K562 (cell line): ENCODE measurements around the gene TMEFF1. TPM values are rescaled to one million over a fixed set of nuclear protein-coding genes. Genes with fewer than 3 reads are reported as not detected.

Source experiments
- ATAC-seq: fragments of 200-7000 bp; cut with Tn5 transposase; 3 replicates; pipeline ENCODE4 v1.9.1; 2020; ENCODE audit warnings: moderate library complexity
- BruUV-seq: library from RNA; stranded (reverse); fragments of 400-500 nt; replicated peaks from 2 replicates; lab custom pipeline; 2021; lab: Mats Ljungman, UMichigan
- CTCF ChIA-PET: fragments of 300-600 bp; formaldehyde crosslinking; extraction: SDS; loops from one replicate; lab custom pipeline; 2021; ENCODE audit warnings: low intra/inter-chr PET ratio; lab: Yijun Ruan, JAX
- POLR2A ChIA-PET: fragments of 300-600, 350-650 bp; sonication (Branson Sonifier 250); formaldehyde crosslinking; extraction: SDS; loops from one replicate; lab custom pipeline; 2021; ENCODE audit warnings: antibody characterized with exemption, inconsistent platforms; lab: Yijun Ruan, JAX
- DNase-seq, 4 experiments: peaks; one replicate each; pipeline versions ENCODE4 v3.0.0 to v3.0.0-alpha.2; 2011 to 2018; ENCODE audit warnings: low spot score in 3 of 4, mixed read lengths in 3 of 4; ENCODE audit errors: extremely low read depth in 1 of 4
- FAIRE-seq: peaks from 2 replicates; lab custom pipeline; 2011; peaks lifted over from hg19 to GRCh38; lab: Jason Lieb, UNC
- H2AFZ ChIP-seq: 2 replicates; pipeline ENCODE4 v1.6.0; 2011; ENCODE audit warnings: low read depth, low read length, control low read depth, inconsistent platforms
- H3K27ac ChIP-seq: fragments of 200-600 bp; 3 replicates; pipeline ENCODE4 v1.8.0; 2011; ENCODE audit warnings: low read depth, mild to moderate bottlenecking, control low read depth, inconsistent platforms, low read length, moderate library complexity, mixed read lengths; ENCODE audit errors: extremely low read depth
- H3K27me3 ChIP-seq, 2 experiments: fragments of 300-600 bp in 1 of 2; 2 replicates in 1 of 2; 3 replicates in 1 of 2; pipeline versions ENCODE4 v1.6.0 to v1.8.0; 2011; ENCODE audit warnings: inconsistent platforms in 2 of 2, low read length in 2 of 2, mild to moderate bottlenecking in 1 of 2, mixed read lengths in 1 of 2, moderate library complexity in 1 of 2; ENCODE audit not compliant: control insufficient read depth in 2 of 2, insufficient read depth in 2 of 2
- H3K36me3 ChIP-seq: fragments of 300-600 bp; 3 replicates; pipeline ENCODE4 v1.8.0; 2011; ENCODE audit warnings: mild to moderate bottlenecking, low read length, inconsistent platforms; ENCODE audit not compliant: control insufficient read depth, insufficient read depth
- H3K4me1 ChIP-seq, 2 experiments: fragments of 200-600 bp in 1 of 2; replicated peaks in 1 of 2; 2 replicates in 1 of 2; 3 replicates in 1 of 2; pipeline versions ENCODE4 v1.5.1 to v1.8.0; 2011; ENCODE audit warnings: inconsistent platforms in 2 of 2, low read length in 2 of 2, mild to moderate bottlenecking in 1 of 2, mixed read lengths in 1 of 2, moderate library complexity in 1 of 2; ENCODE audit not compliant: control insufficient read depth in 2 of 2, insufficient read depth in 2 of 2
- H3K4me2 ChIP-seq: 2 replicates; pipeline ENCODE4 v1.6.1; 2011; ENCODE audit warnings: low read length, control low read depth, inconsistent platforms, mixed read lengths; ENCODE audit not compliant: insufficient read depth
- H3K4me3 ChIP-seq: fragments of 200-600 bp; sonication (generic), shearing (Covaris generic); 2 replicates; pipeline ENCODE4 v1.5.1; 2016; ENCODE audit warnings: control low read depth, inconsistent platforms
- H3K79me2 ChIP-seq: fragments of 200-600 bp; 3 replicates; pipeline ENCODE4 v1.8.0; 2011; ENCODE audit warnings: low read length, inconsistent platforms; ENCODE audit not compliant: control insufficient read depth, insufficient read depth
- H3K9ac ChIP-seq, 2 experiments: 2 replicates each; pipeline versions ENCODE4 v1.6.0 to v1.6.1; 2011; ENCODE audit warnings: low read depth in 2 of 2, low read length in 2 of 2, control low read depth in 1 of 2, inconsistent platforms in 1 of 2, mild to moderate bottlenecking in 1 of 2, mixed read lengths in 1 of 2; ENCODE audit not compliant: insufficient read depth in 1 of 2
- H3K9me1 ChIP-seq: one replicate; pipeline ENCODE4 v1.6.0; 2011; ENCODE audit warnings: inconsistent platforms, mild to moderate bottlenecking, low read length, moderate library complexity; ENCODE audit not compliant: control insufficient read depth, insufficient read depth
- H3K9me3 ChIP-seq: replicated peaks from 2 replicates; pipeline ENCODE4 v1.5.1; 2011; ENCODE audit warnings: low read depth, low read length, inconsistent platforms; ENCODE audit not compliant: control insufficient read depth, insufficient read depth
- H4K20me1 ChIP-seq: replicated peaks from 2 replicates; pipeline ENCODE4 v1.6.1; 2011; ENCODE audit warnings: low read length, inconsistent platforms, mixed read lengths; ENCODE audit not compliant: control insufficient read depth, insufficient read depth
- CGGBP1 ChIP-seq: fragments of 250-450 bp; sonication (Bioruptor Pico); IDR thresholded peaks from 2 replicates; pipeline ENCODE4 v1.9.0; 2021; ENCODE audit warnings: mild to moderate bottlenecking
- GABPA ChIP-seq: fragments of 200-800 bp; sonication (Bioruptor generic); conservative IDR thresholded peaks from 2 replicates; pipeline ENCODE4 v1.6.1; 2016; ENCODE audit warnings: low read depth, missing genetic modification characterization, missing compliant biosample characterization
- MAZ ChIP-seq, 2 experiments: fragments of 450-650 bp in 1 of 2; sonication (generic) in 1 of 2; formaldehyde crosslinking; IDR thresholded peaks in 1 of 2; conservative IDR thresholded peaks in 1 of 2; 2 replicates each; pipeline versions ENCODE4 v1.4.0 to v1.5.0; 2020; ENCODE audit warnings: mild to moderate bottlenecking in 1 of 2, missing genetic modification reagents in 1 of 2
- MTA3 ChIP-seq: fragments of 450-650 bp; formaldehyde crosslinking; IDR thresholded peaks from 2 replicates; pipeline ENCODE4 v1.6.1; 2017; ENCODE audit warnings: mild to moderate bottlenecking, borderline replicate concordance
- PRPF4 ChIP-seq: fragments of 200-400 bp; formaldehyde crosslinking; IDR thresholded peaks from one replicate; pipeline ENCODE4 v1.6.1; 2017; ENCODE audit warnings: low read length, low read depth, mild to moderate bottlenecking; ENCODE audit not compliant: insufficient read depth, poor library complexity, severe bottlenecking
- RB1 ChIP-seq: fragments of 450-650 bp; IDR thresholded peaks from 2 replicates; pipeline ENCODE4 v1.6.1; 2017; ENCODE audit warnings: low read depth, mild to moderate bottlenecking
- RBFOX2 ChIP-seq: fragments of 200-400 bp; formaldehyde crosslinking; IDR thresholded peaks from 2 replicates; pipeline ENCODE4 v1.6.1; 2017; ENCODE audit warnings: low read depth, mild to moderate bottlenecking, low read length, moderate library complexity
- RCOR1 ChIP-seq, 2 experiments: IDR thresholded peaks; 2 replicates each; pipeline ENCODE4 v1.6.1; 2012; ENCODE audit warnings: low read depth in 2 of 2, low read length in 2 of 2, borderline replicate concordance in 1 of 2, improper control_type of control experiment in 1 of 2
- TAF1 ChIP-seq: IDR thresholded peaks from 2 replicates; pipeline ENCODE4 v1.6.1; 2011; ENCODE audit warnings: mild to moderate bottlenecking, low read length, moderate library complexity; ENCODE audit not compliant: insufficient read depth, control insufficient read depth, severe bottlenecking; ENCODE audit errors: extremely low read depth
- ZKSCAN1 ChIP-seq: fragments of 150-350 bp; IDR thresholded peaks from 2 replicates; pipeline ENCODE4 v1.6.1; 2016; ENCODE audit warnings: low read depth, low read length
- ZNF133 ChIP-seq: fragments of 250-450 bp; sonication (Bioruptor Pico); IDR thresholded peaks from 2 replicates; pipeline ENCODE4 v1.4.0; 2020; ENCODE audit warnings: mild to moderate bottlenecking
- ZNF184 ChIP-seq: sonication (generic); formaldehyde crosslinking; IDR thresholded peaks from 2 replicates; pipeline ENCODE4 v1.5.0; 2020; ENCODE audit warnings: missing genetic modification reagents
- WGBS: fragments of 100-300 bp; shearing (Covaris generic); methylation state at CpG from one replicate; pipeline ENCODE4 v1.1.6; 2016; ENCODE audit warnings: low coverage, mixed read lengths; ENCODE audit not compliant: insufficient coverage; ENCODE audit errors: missing lambda C conversion rate; 5-methylcytosine and 5-hydroxymethylcytosine counted together
- in situ Hi-C: fragments of 300-500 bp; cut with MboI; formaldehyde crosslinking; loops from 4 replicates; pipeline ENCODE4 v1.15.0; 2018; ENCODE audit warnings: inconsistent platforms, mixed read lengths
- intact Hi-C: fragments of 100-400 bp; cut with micrococcal nuclease; formaldehyde crosslinking; loops from 2 replicates; pipeline ENCODE4 v1.14.2; 2022
- polyA plus RNA-seq, 8 experiments: library from polyadenylated mRNA; depleted of rRNA in 4 of 8; stranded (reverse) in 5 of 8; unstranded in 3 of 8; fragments of >200 nt; fragmentation: Nextera tagmentation in 2 of 8; fragmentation: Illumina TruSeq in 1 of 8; extraction: Ambion mirVana in 2 of 8; extraction: Trizol in 1 of 8; gene quantifications; 2 replicates each; pipeline versions ENCODE4 v1.2.1 to v1.2.3, GENCODE V29; 2011 to 2014; ENCODE audit warnings: inconsistent platforms in 1 of 8, missing spikeins in 1 of 8
- total RNA-seq, 7 experiments: library from RNA; depleted of rRNA in 6 of 7; stranded (reverse); fragments of >200 nt in 6 of 7; fragmentation: Illumina TruSeq in 2 of 7; extraction: Trizol in 2 of 7; gene quantifications; 2 replicates each; pipeline versions ENCODE4 v1.2.1 to v1.2.3, GENCODE V29; 2011 to 2021; ENCODE audit warnings: low replicate concordance in 1 of 7
- TF ChIP-seq, protein P1 (sequence below): fragments of 250-450 bp; sonication (Bioruptor Pico); IDR thresholded peaks from 2 replicates; pipeline ENCODE4 v1.9.0; 2021; ENCODE audit warnings: mild to moderate bottlenecking, inconsistent platforms

TMEFF1 gene
- total and polyA plus RNA-seq, 9 of the 15 experiments (the other 6 are each of a cell fraction or from before 2014, with no cell fraction given), result 0.07 to 1.1 (median 0.28) TPM; not detected in 2

DNA sequence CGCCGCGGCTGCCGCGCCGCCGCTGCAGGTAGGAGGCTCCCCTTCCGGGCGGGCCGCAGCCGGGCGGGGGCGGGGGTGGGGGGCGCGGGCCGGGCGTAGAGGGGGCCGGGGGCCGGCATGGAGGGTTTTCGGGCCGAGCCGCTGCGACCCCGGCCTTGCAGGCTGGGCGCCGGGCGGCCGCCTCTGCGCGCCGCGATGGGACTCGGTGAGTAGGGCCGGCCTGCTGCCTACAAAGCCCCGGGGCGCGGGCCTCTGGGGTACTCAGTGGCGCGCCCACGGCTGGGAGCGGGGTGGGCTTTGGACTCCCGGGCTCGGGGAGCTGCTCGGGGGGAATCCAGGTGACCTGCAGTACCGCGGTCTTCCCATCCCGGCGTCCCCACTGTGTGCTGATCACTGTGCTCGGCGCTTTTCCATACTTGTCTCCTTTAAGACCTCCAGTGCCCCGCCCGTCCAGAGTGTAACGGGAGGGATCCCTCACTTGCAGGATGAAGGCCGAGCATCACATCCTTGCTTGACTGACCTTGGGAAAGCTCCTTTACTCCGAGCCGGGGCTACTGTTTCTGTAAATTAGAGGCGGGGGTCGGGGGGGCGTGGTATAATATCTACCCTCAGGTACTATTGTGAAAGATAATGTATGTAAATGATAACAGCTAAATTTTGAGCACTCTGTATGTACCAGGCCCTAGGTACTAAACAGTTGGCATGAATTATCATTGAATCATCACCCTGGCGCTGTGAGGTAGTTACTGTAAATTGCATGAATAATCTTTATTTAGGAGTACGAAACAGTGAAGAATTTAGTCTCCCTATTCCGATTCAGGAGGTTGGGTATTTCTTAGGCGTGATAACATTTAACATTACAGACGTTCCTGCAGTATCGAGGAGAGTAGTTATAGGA lies 45.3 kb upstream of the TMEFF1 start:
- ChIA-PET POLR2A (interaction anchor here (0.5 to 1.8 kb wide), 5 partner anchors 14 to 1125 kb away, joined by 3 to 6 read pairs (median 4); no protein-coding TSS in a partner anchor), CTCF (interaction anchor here (0.6 kb wide), 1 partner anchor 762 kb away, joined by 3 read pairs; no protein-coding TSS in a partner anchor)
- peaks cover 7 to 27% of the 10 kb centered on the region in 2 experiments for H3K4me1 ChIP-seq
- H3K4me2 ChIP-seq, result peak overlapping the region; percentile 85
- TSS peak; percentile 55 for BruUV-seq
- peak overlapping the region; percentile 79 for H3K27ac ChIP-seq
- DNase-seq, result peak in 2 of 4 experiments; percentile 50 to 70
- no peaks in the 10 kb centered on the region for H3K27me3 ChIP-seq
- H3K9me3 ChIP-seq, result no peaks in the 10 kb centered on the region
- peaks cover 27% of the 10 kb centered on the region for H3K79me2 ChIP-seq
- intact Hi-C loops, result loop anchor here (5.0 kb wide), 2 partner anchors 75 to 170 kb away; partner anchors contain the start of gene TEX10
- H3K9me1 ChIP-seq, result no peaks in the 10 kb centered on the region
- FAIRE-seq, result no peak
- H4K20me1 ChIP-seq, result no peaks in the 10 kb centered on the region
- in situ Hi-C loops, result loop anchor here (5.0 kb wide), 1 partner anchor 85 kb away; no protein-coding TSS in a partner anchor
- H3K4me3 ChIP-seq, result peak overlapping the region; percentile 88
- ATAC-seq, result peak; percentile 69
- H2AFZ ChIP-seq, result peak overlapping the region; percentile 91
- H3K36me3 ChIP-seq, result no peaks in the 10 kb centered on the region; the same call in 1 of the 3 replicates
- peak overlapping the region; percentile 81 to 97 for H3K9ac ChIP-seq
- 9% methylated on average over 31 of the region's 65 CpGs for WGBS
- TF ChIP-seq RBFOX2 (peak; percentile 30; the same call in 1 of the 2 replicates), ZNF184 (CRISPR knock-in tag) (no peak), PRPF4 (no peak), RCOR1 (IDR thresholded peaks at IDR 0.05; ENCODE audit: borderline replicate concordance in 1 of 2, low read depth in 2 of 2, low read length in 2 of 2) (0 out of 4 replicates have a peak, but pooled peaks of 1 of the 2 experiments have one; percentile 27), ZKSCAN1 (peak; percentile 88), RB1 (0 out of 2 replicates have a peak, but pooled peaks have one; percentile 39), TAF1 (no peak), GABPA (tag) (0 out of 2 replicates have a peak, but pooled peaks have one; percentile 12), ZNF133 (no peak), MAZ (CRISPR knock-in tag; conservative IDR thresholded peaks at IDR 0.05 in 1 of 2, IDR thresholded peaks at IDR 0.05 in 1 of 2) (0 out of 4 replicates have a peak, but pooled peaks of 1 of the 2 experiments have one; percentile 36), MTA3 (no peak), CGGBP1 (no peak)
- TF ChIP-seq, protein P1, sequence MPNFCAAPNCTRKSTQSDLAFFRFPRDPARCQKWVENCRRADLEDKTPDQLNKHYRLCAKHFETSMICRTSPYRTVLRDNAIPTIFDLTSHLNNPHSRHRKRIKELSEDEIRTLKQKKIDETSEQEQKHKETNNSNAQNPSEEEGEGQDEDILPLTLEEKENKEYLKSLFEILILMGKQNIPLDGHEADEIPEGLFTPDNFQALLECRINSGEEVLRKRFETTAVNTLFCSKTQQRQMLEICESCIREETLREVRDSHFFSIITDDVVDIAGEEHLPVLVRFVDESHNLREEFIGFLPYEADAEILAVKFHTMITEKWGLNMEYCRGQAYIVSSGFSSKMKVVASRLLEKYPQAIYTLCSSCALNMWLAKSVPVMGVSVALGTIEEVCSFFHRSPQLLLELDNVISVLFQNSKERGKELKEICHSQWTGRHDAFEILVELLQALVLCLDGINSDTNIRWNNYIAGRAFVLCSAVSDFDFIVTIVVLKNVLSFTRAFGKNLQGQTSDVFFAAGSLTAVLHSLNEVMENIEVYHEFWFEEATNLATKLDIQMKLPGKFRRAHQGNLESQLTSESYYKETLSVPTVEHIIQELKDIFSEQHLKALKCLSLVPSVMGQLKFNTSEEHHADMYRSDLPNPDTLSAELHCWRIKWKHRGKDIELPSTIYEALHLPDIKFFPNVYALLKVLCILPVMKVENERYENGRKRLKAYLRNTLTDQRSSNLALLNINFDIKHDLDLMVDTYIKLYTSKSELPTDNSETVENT (CRISPR knock-in tag), result no peak
